Common myeloid progenitor, CD34-positive (primary cell): ENCODE measurements around the gene YWHAQ.

ENCODE experiments used
- CTCF ChIA-PET: fragments of 350-600 bp; sonication (Branson Sonifier 250); formaldehyde crosslinking; loops from one replicate; lab custom pipeline; 2021; ENCODE audit warnings: antibody characterized with exemption; lab: Charles Lee
- POLR2A ChIA-PET: fragments of 350-600 bp; sonication (Branson Sonifier 250); formaldehyde crosslinking; loops from one replicate; lab custom pipeline; 2021; ENCODE audit warnings: antibody characterized with exemption; lab: Charles Lee
- DNase-seq, 3 donors: peaks; one replicate each; pipeline versions ENCODE4 v3.0.0 to v3.0.0-alpha.2; 2013
- H3K27ac ChIP-seq, 2 experiments: 1 replicate in 1 of 2; 2 replicates in 1 of 2; pipeline ENCODE4 v1.7.0; 2013; ENCODE audit warnings: inconsistent platforms in 2 of 2, low read length in 2 of 2, mild to moderate bottlenecking in 2 of 2, low read depth in 1 of 2, moderate library complexity in 1 of 2; ENCODE audit not compliant: severe bottlenecking in 2 of 2, insufficient read depth in 1 of 2, poor library complexity in 1 of 2
- H3K27me3 ChIP-seq, 5 experiments: replicated peaks in 2 of 5; 1 replicate in 3 of 5; 2 replicates in 2 of 5; pipeline versions ENCODE4 v1.6.1 to v1.7.0; 2013; ENCODE audit warnings: low read length in 4 of 5, mild to moderate bottlenecking in 2 of 5, moderate library complexity in 2 of 5, inconsistent platforms in 1 of 5; ENCODE audit not compliant: insufficient read depth in 5 of 5, control insufficient read depth in 4 of 5
- H3K36me3 ChIP-seq, 4 experiments: 1 replicate in 2 of 4; 2 replicates in 2 of 4; pipeline versions ENCODE4 v1.6.1 to v1.7.0; 2013; ENCODE audit warnings: low read length in 3 of 4, control low read depth in 1 of 4, mild to moderate bottlenecking in 1 of 4; ENCODE audit not compliant: control insufficient read depth in 4 of 4, insufficient read depth in 4 of 4
- H3K4me1 ChIP-seq, 4 experiments: 1 replicate in 3 of 4; 2 replicates in 1 of 4; pipeline versions ENCODE4 v1.6.1 to v1.7.1; 2013; ENCODE audit warnings: low read length in 3 of 4, mild to moderate bottlenecking in 3 of 4, control low read depth in 1 of 4, inconsistent platforms in 1 of 4, moderate library complexity in 1 of 4; ENCODE audit not compliant: control insufficient read depth in 4 of 4, insufficient read depth in 4 of 4; ENCODE audit errors: control extremely low read depth in 1 of 4
- H3K4me3 ChIP-seq, 7 experiments: 1 replicate in 4 of 7; 2 replicates in 3 of 7; pipeline versions ENCODE4 v1.5.1 to v1.7.0; 2013; ENCODE audit warnings: mild to moderate bottlenecking in 7 of 7, low read length in 6 of 7, moderate library complexity in 6 of 7, inconsistent platforms in 2 of 7, low read depth in 2 of 7, control low read depth in 1 of 7; ENCODE audit not compliant: insufficient read depth in 4 of 7, control insufficient read depth in 1 of 7; ENCODE audit errors: extremely low read depth in 1 of 7
- H3K9me3 ChIP-seq, 5 experiments: 1 replicate in 4 of 5; 2 replicates in 1 of 5; pipeline versions ENCODE4 v1.6.1 to v1.7.1; 2013; ENCODE audit warnings: low read length in 4 of 5, mild to moderate bottlenecking in 2 of 5, inconsistent platforms in 1 of 5, low read depth in 1 of 5, moderate library complexity in 1 of 5; ENCODE audit not compliant: control insufficient read depth in 4 of 5, insufficient read depth in 2 of 5; ENCODE audit errors: control extremely low read depth in 1 of 5
- WGBS: methylation state at CpG from one replicate; pipeline ENCODE4 v1.1.5; 2013; ENCODE audit not compliant: insufficient coverage; 5-methylcytosine and 5-hydroxymethylcytosine counted together

The YWHAQ gene

GRCh38 chr2:9641641-9642040, 10.8 kb upstream of the YWHAQ start:
- Histone ChIP-seq H3K4me1 (peaks cover 0 to 3% (median 0%) of the 10 kb centered on the region in 4 experiments), H3K27me3 (no peaks in the 10 kb centered on the region), H3K27ac (no peak overlapping the region), H3K9me3 (no peaks in the 10 kb centered on the region), H3K4me3 (no peak overlapping the region), H3K36me3 (no peaks in the 10 kb centered on the region)
- ChIA-PET CTCF (no interaction called here), POLR2A (no interaction called here)
- WGBS, result 86% methylated on average over 3 of the region's 4 CpGs
- DNase-seq, result no peak

GRCh38 chr2:9640403-9641104, 9.8 kb upstream of the YWHAQ start:
- Histone ChIP-seq H3K27me3 (no peaks in the 10 kb centered on the region), H3K36me3 (no peaks in the 10 kb centered on the region), H3K4me1 (peaks cover 0 to 3% (median 0%) of the 10 kb centered on the region in 4 experiments), H3K27ac (no peak overlapping the region), H3K4me3 (no peak overlapping the region), H3K9me3 (no peaks in the 10 kb centered on the region)
- no peak for DNase-seq
- POLR2A ChIA-PET, result no interaction called here
- CTCF ChIA-PET, result no interaction called here
- WGBS, result over 99% methylated on average over 10 of the region's 14 CpGs

- ChIA-PET CTCF (no interaction called here), POLR2A (no interaction called here)
- Histone ChIP-seq H3K4me3 (no peak overlapping the region), H3K9me3 (no peaks in the 10 kb centered on the region), H3K27me3 (no peaks in the 10 kb centered on the region), H3K4me1 (peaks cover 0 to 3% (median 0%) of the 10 kb centered on the region in 4 experiments), H3K36me3 (no peaks in the 10 kb centered on the region), H3K27ac (no peak overlapping the region)
- DNase-seq, result no peak
- WGBS, result 100% methylated on average over 10 of the region's 11 CpGs
Observed at GRCh38 chr2:9639740-9640343, 9.0 kb upstream of the YWHAQ start.

GRCh38 chr2:9639000-9639602, 8.3 kb upstream of the YWHAQ start:
- POLR2A ChIA-PET, result no interaction called here
- WGBS, result 96% methylated on average over 6 of the region's 6 CpGs
- DNase-seq, result no peak
- no peaks in the 10 kb centered on the region for H3K9me3 ChIP-seq
- H3K27me3 ChIP-seq, result no peaks in the 10 kb centered on the region
- no peak overlapping the region for H3K27ac ChIP-seq
- no peaks in the 10 kb centered on the region for H3K36me3 ChIP-seq
- no peak overlapping the region for H3K4me3 ChIP-seq
- CTCF ChIA-PET, result interaction anchor here (0.9 kb wide), 1 partner anchor 18 kb away, joined by 3 read pairs; no protein-coding TSS in a partner anchor
- H3K4me1 ChIP-seq, result peaks cover 0 to 3% (median 0%) of the 10 kb centered on the region in 4 experiments

DNA sequence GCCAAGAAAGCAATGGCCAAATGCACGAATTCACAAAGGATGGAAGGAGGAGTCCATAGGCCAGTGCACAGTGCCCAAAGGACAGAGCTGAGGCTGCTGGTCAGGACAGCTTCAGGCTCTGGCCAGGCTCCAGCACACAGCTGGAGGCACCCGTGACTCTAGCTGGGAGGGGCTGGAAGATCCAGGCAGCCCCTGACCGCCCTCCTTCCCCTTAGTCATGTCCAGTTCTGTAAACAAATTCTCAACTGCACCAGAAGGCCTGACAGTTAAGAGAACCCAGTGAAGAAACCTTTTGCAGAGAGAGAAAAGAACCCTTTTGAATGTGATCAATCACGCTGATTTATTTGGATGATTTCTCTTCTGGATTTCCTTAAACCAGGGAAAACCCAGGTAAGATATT, 7.7 kb upstream of the YWHAQ start:
- no peak overlapping the region for H3K27ac ChIP-seq
- 83% methylated on average over 4 of the region's 4 CpGs for WGBS

GRCh38 chr2:9637330-9637729, 6.5 kb upstream of the YWHAQ start:
- no peaks in the 10 kb centered on the region for H3K36me3 ChIP-seq
- no peaks in the 10 kb centered on the region for H3K9me3 ChIP-seq
- no peak overlapping the region for H3K27ac ChIP-seq
- WGBS, result 100% methylated on average over 1 of the region's 2 CpGs
- POLR2A ChIA-PET, result no interaction called here
- DNase-seq, result no peak
- no peak overlapping the region for H3K4me3 ChIP-seq
- H3K27me3 ChIP-seq, result no peaks in the 10 kb centered on the region
- H3K4me1 ChIP-seq, result no peaks in the 10 kb centered on the region
- CTCF ChIA-PET, result interaction anchor here (1.6 kb wide), 1 partner anchor 12 kb away, joined by 4 read pairs; no protein-coding TSS in a partner anchor

More for the DNA sequence above, 7.7 kb upstream of the YWHAQ start:
- Histone ChIP-seq H3K4me1 (peaks cover 0 to 3% (median 0%) of the 10 kb centered on the region in 4 experiments), H3K36me3 (no peaks in the 10 kb centered on the region), H3K4me3 (no peak overlapping the region), H3K27me3 (no peaks in the 10 kb centered on the region), H3K9me3 (no peaks in the 10 kb centered on the region)
- CTCF ChIA-PET, result interaction anchor here (0.9 to 1.6 kb wide), 2 partner anchors 11 to 18 kb away, joined by 3 to 4 read pairs; no protein-coding TSS in a partner anchor
- no peak for DNase-seq
- POLR2A ChIA-PET, result no interaction called here
